GM21786 (cell line): ENCODE results near the gene BZW1.

Experiments used
- ATAC-seq: cut with Tn5 transposase; IDR thresholded peaks from one replicate; pipeline ENCODE4 v1.9.1; 2021; ENCODE audit not compliant: unreplicated experiment

BZW1 gene

GRCh38 chr2:200829258-200829655 lies 17.5 kb downstream of the BZW1 start:
- ATAC-seq, result no peak

- ATAC-seq, result no peak
Measured at GRCh38 chr2:200834701-200835100, 23.0 kb downstream of the BZW1 start.

GRCh38 chr2:200839513-200839912 lies 27.8 kb downstream of the BZW1 start:
- ATAC-seq, result no peak

GRCh38 chr2:200843993-200844948 lies 32.6 kb downstream of the BZW1 start:
- ATAC-seq, result no peak

- ATAC-seq, result no peak
Measured at GRCh38 chr2:200845194-200845593, 33.5 kb downstream of the BZW1 start.

GRCh38 chr2:200845669-200846325 lies 34.1 kb downstream of the BZW1 start:
- no peak for ATAC-seq

GRCh38 chr2:200847269-200847668 lies 35.6 kb downstream of the BZW1 start:
- ATAC-seq, result no peak

GRCh38 chr2:200847939-200848338 lies 36.2 kb downstream of the BZW1 start:
- no peak for ATAC-seq

- ATAC-seq, result no peak
Measured at GRCh38 chr2:200850512-200851256, 39.0 kb downstream of the BZW1 start.

GRCh38 chr2:200851398-200852248 lies 39.9 kb downstream of the BZW1 start:
- ATAC-seq, result no peak

GRCh38 chr2:200852605-200853004 lies 40.9 kb downstream of the BZW1 start:
- ATAC-seq, result no peak

- no peak for ATAC-seq
Measured at GRCh38 chr2:200856806-200857205, 45.1 kb downstream of the BZW1 start.

- ATAC-seq, result no peak
Measured at GRCh38 chr2:200860092-200860795, 48.5 kb downstream of the BZW1 start.

- ATAC-seq, result no peak
Measured at GRCh38 chr2:200861617-200862155, 50.0 kb downstream of the BZW1 start.

GRCh38 chr2:200862532-200863000 lies 50.9 kb downstream of the BZW1 start:
- no peak for ATAC-seq

- peak; percentile 12 for ATAC-seq
Measured at GRCh38 chr2:200863782-200864175, 52.1 kb downstream of the BZW1 start.

GRCh38 chr2:200864176-200865034 lies 52.7 kb downstream of the BZW1 start, which contains the start of gene CLK1:
TSS of gene CLK1 (minus strand) at chr2:200864658. CDS start at chr2:200861862, 2,796 bp downstream.
- ATAC-seq, result peak; percentile 81

GRCh38 chr2:200869014-200869413 lies 57.3 kb downstream of the BZW1 start:
- ATAC-seq, result no peak
